Measurements from ENCODE around the gene ANO6.
"Not testable (repeated sequence)": the region's sequence is repeated elsewhere in the genome, so short reads cannot be mapped to it uniquely, and the experiment has no call there.

Gene ANO6

GRCh38 chr12:45227316-45228067, 11.6 kb downstream of the ANO6 start:
- H3K27me3 ChIP-seq (ENCODE audit: control insufficient read depth, insufficient read depth, low read length): no peaks in the 10 kb centered on the region
- H3K9me3 ChIP-seq (replicated peaks; ENCODE audit: low read length): no peaks in the 10 kb centered on the region
- H3K36me3 ChIP-seq (ENCODE audit: insufficient read depth, low read length): no peaks in the 10 kb centered on the region
- H3K9ac ChIP-seq (ENCODE audit: low read depth, low read length): no peak overlapping the region
- peaks cover 18% of the 10 kb centered on the region for H3K4me1 ChIP-seq (ENCODE audit: control insufficient read depth, insufficient read depth, low read length)
- H3K4me3 ChIP-seq (ENCODE audit: low read length): no peak overlapping the region
- H3K4me2 ChIP-seq (ENCODE audit: low read length): no peak overlapping the region

DNA sequence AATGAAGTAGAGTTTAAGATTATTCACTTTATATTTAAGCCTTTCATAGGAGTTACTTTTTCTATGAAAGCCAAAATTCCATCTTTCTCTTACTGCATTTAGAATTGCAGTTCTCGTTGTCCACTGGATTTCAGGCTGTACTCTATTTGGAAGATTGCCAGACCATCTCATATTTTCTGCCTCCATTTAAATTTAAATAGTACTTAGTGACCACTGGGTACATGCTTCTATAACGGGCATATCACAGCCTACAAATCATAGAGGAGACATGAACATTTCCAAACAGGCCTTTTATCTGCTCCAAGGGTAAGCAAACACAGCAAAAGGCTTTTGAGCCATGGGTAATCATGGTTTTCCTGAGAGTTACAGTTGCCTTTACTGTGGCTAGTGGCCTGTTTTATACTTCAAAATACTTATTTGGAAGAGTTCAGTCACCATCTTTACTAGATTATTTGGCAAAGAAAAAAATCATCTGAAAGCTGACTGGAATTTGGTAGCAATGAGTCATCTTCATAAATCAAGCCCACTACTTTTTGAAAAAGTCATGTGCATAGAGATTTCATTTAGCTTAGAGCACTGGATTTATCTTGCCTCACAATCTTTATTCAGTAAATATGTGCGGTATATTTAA, 15.7 kb downstream of the ANO6 start:
- Histone ChIP-seq H3K9ac (ENCODE audit: low read depth, low read length) (peak overlapping the region; percentile 57), H3K4me3 (ENCODE audit: low read length) (peak overlapping the region; percentile 30), H3K4me2 (ENCODE audit: low read length) (peak overlapping the region; percentile 59), H3K9me3 (replicated peaks; ENCODE audit: low read length) (no peaks in the 10 kb centered on the region), H3K36me3 (ENCODE audit: insufficient read depth, low read length) (no peaks in the 10 kb centered on the region), H3K27me3 (ENCODE audit: control insufficient read depth, insufficient read depth, low read length) (no peaks in the 10 kb centered on the region), H3K4me1 (ENCODE audit: control insufficient read depth, insufficient read depth, low read length) (peaks cover 51% of the 10 kb centered on the region)

GRCh38 chr12:45232146-45232755, 16.4 kb downstream of the ANO6 start:
- no peaks in the 10 kb centered on the region for H3K36me3 ChIP-seq (ENCODE audit: insufficient read depth, low read length)
- peak overlapping the region; percentile 57 for H3K9ac ChIP-seq (ENCODE audit: low read depth, low read length)
- H3K4me2 ChIP-seq (ENCODE audit: low read length): peak overlapping the region; percentile 59
- peaks cover 51% of the 10 kb centered on the region for H3K4me1 ChIP-seq (ENCODE audit: control insufficient read depth, insufficient read depth, low read length)
- peak overlapping the region; percentile 30 for H3K4me3 ChIP-seq (ENCODE audit: low read length)
- no peaks in the 10 kb centered on the region for H3K9me3 ChIP-seq (replicated peaks; ENCODE audit: low read length)
- no peaks in the 10 kb centered on the region for H3K27me3 ChIP-seq (ENCODE audit: control insufficient read depth, insufficient read depth, low read length)

GRCh38 chr12:45232756-45233372, 17.0 kb downstream of the ANO6 start:
- Histone ChIP-seq H3K4me3 (ENCODE audit: low read length) (peak overlapping the region; percentile 30), H3K9me3 (replicated peaks; ENCODE audit: low read length) (no peaks in the 10 kb centered on the region), H3K27me3 (ENCODE audit: control insufficient read depth, insufficient read depth, low read length) (no peaks in the 10 kb centered on the region), H3K4me2 (ENCODE audit: low read length) (peak overlapping the region; percentile 76), H3K9ac (ENCODE audit: low read depth, low read length) (peak overlapping the region; percentile 78), H3K4me1 (ENCODE audit: control insufficient read depth, insufficient read depth, low read length) (peaks cover 51% of the 10 kb centered on the region), H3K36me3 (ENCODE audit: insufficient read depth, low read length) (no peaks in the 10 kb centered on the region)

DNA sequence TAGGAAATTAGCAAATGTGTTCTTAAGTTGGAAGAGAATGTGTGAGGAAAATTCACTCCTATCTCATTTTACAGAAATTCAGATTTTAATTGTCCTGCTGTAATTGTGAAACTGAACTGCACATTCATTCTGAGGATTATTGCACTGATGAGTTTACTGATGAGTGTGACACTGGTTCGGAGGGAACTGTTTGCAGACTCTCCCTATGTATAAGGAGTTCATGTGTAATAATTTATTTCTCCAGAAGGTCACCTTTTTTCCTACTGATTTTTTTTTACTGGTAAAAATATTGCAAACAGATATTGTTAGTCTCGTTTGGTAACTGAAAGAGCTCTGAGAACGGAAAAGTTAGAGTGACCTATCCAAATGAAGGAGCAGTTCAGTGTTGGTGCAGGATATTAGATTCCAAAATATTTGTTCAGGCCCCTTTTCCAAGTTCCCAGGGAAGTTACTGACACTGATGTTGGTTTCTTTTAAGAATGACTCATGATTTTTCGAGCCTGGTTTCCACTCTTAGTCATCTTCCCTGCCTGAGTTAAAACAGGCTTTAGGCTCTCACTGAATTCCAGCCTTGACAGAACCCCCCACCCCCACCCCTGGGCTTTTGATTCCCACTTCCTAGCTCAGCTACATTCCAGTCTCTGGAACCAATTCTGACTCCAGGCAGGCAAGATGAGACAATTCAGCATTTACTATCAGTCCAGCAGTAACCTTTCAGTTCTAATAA, 18.4 kb downstream of the ANO6 start:
- no peaks in the 10 kb centered on the region for H3K27me3 ChIP-seq (ENCODE audit: control insufficient read depth, insufficient read depth, low read length)
- H3K9me3 ChIP-seq (replicated peaks; ENCODE audit: low read length): no peaks in the 10 kb centered on the region
- H3K4me3 ChIP-seq (ENCODE audit: low read length): peak overlapping the region; percentile 41
- no peaks in the 10 kb centered on the region for H3K36me3 ChIP-seq (ENCODE audit: insufficient read depth, low read length)
- H3K9ac ChIP-seq (ENCODE audit: low read depth, low read length): peak overlapping the region; percentile 85
- peak overlapping the region; percentile 76 for H3K4me2 ChIP-seq (ENCODE audit: low read length)
- peaks cover 51% of the 10 kb centered on the region for H3K4me1 ChIP-seq (ENCODE audit: control insufficient read depth, insufficient read depth, low read length)

GRCh38 chr12:45235087-45236025, 19.5 kb downstream of the ANO6 start:
- no peaks in the 10 kb centered on the region for H3K36me3 ChIP-seq (ENCODE audit: insufficient read depth, low read length)
- H3K9me3 ChIP-seq (replicated peaks; ENCODE audit: low read length): no peaks in the 10 kb centered on the region
- peak overlapping the region; percentile 76 for H3K4me2 ChIP-seq (ENCODE audit: low read length)
- peak overlapping the region; percentile 85 for H3K9ac ChIP-seq (ENCODE audit: low read depth, low read length)
- H3K27me3 ChIP-seq (ENCODE audit: control insufficient read depth, insufficient read depth, low read length): no peaks in the 10 kb centered on the region
- peaks cover 51% of the 10 kb centered on the region for H3K4me1 ChIP-seq (ENCODE audit: control insufficient read depth, insufficient read depth, low read length)
- peak overlapping the region; percentile 41 for H3K4me3 ChIP-seq (ENCODE audit: low read length)

- not testable (repeated sequence) for H3K27me3 ChIP-seq (ENCODE audit: control insufficient read depth, insufficient read depth, low read length); H3K4me2 ChIP-seq (ENCODE audit: low read length); H3K9ac ChIP-seq (ENCODE audit: low read depth, low read length); H3K9me3 ChIP-seq (replicated peaks; ENCODE audit: low read length); H3K4me3 ChIP-seq (ENCODE audit: low read length); H3K36me3 ChIP-seq (ENCODE audit: insufficient read depth, low read length)
- peaks cover 44% of the 10 kb centered on the region for H3K4me1 ChIP-seq (ENCODE audit: control insufficient read depth, insufficient read depth, low read length)
These were observed 20.5 kb downstream of the ANO6 start for GRCh38 chr12:45236383-45236782.

- Histone ChIP-seq H3K4me1 (ENCODE audit: control insufficient read depth, insufficient read depth, low read length) (no peaks in the 10 kb centered on the region), H3K36me3 (ENCODE audit: insufficient read depth, low read length) (no peaks in the 10 kb centered on the region), H3K27me3 (ENCODE audit: control insufficient read depth, insufficient read depth, low read length) (no peaks in the 10 kb centered on the region), H3K4me3 (ENCODE audit: low read length) (no peak overlapping the region), H3K9ac (ENCODE audit: low read depth, low read length) (no peak overlapping the region), H3K9me3 (replicated peaks; ENCODE audit: low read length) (no peaks in the 10 kb centered on the region), H3K4me2 (ENCODE audit: low read length) (no peak overlapping the region)
These were observed 26.3 kb downstream of the ANO6 start for GRCh38 chr12:45242180-45242579.

DNA sequence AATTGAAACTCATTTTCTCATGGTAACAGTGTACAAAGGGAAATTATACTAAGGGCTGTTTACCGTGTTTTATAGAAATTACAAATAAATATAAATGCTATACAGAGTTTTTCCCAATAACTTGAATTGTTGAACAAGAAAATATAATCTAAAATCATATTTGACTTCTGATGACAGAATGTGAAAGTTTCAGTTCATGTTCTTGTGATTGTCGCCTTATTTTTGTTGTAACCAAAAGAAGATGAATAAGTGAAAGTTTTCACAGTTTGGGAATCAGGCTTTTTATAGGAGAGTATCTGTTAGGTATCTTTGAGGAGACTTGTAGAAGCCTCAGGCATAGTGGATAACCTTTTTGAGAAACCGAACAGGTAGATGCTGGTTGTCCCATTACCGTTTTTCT, 28.1 kb downstream of the ANO6 start:
- H3K27me3 ChIP-seq (ENCODE audit: control insufficient read depth, insufficient read depth, low read length): no peaks in the 10 kb centered on the region
- H3K4me1 ChIP-seq (ENCODE audit: control insufficient read depth, insufficient read depth, low read length): no peaks in the 10 kb centered on the region
- H3K9me3 ChIP-seq (replicated peaks; ENCODE audit: low read length): no peaks in the 10 kb centered on the region
- no peak overlapping the region for H3K9ac ChIP-seq (ENCODE audit: low read depth, low read length)
- no peak overlapping the region for H3K4me2 ChIP-seq (ENCODE audit: low read length)
- H3K36me3 ChIP-seq (ENCODE audit: insufficient read depth, low read length): no peaks in the 10 kb centered on the region
- no peak overlapping the region for H3K4me3 ChIP-seq (ENCODE audit: low read length)

GRCh38 chr12:45244561-45245343, 28.9 kb downstream of the ANO6 start:
- Histone ChIP-seq H3K4me3 (ENCODE audit: low read length) (no peak overlapping the region), H3K36me3 (ENCODE audit: insufficient read depth, low read length) (no peaks in the 10 kb centered on the region), H3K9ac (ENCODE audit: low read depth, low read length) (no peak overlapping the region), H3K9me3 (replicated peaks; ENCODE audit: low read length) (no peaks in the 10 kb centered on the region), H3K4me1 (ENCODE audit: control insufficient read depth, insufficient read depth, low read length) (no peaks in the 10 kb centered on the region), H3K4me2 (ENCODE audit: low read length) (peak overlapping the region; percentile 26), H3K27me3 (ENCODE audit: control insufficient read depth, insufficient read depth, low read length) (no peaks in the 10 kb centered on the region)

All from skeletal muscle satellite cell (primary cell).